Measurements from ENCODE around the gene RNH1.

GRCh38 chr11:472816-473215 lies 34.2 kb downstream of the RNH1 start:
- TF ChIP-seq CTCF (IDR thresholded peaks at IDR 0.05) (no peak), YY1 (IDR thresholded peaks at IDR 0.05; ENCODE audit: low read depth) (no peak), PBX3 (IDR thresholded peaks at IDR 0.05) (no peak), POLR2AphosphoS5 (IDR thresholded peaks at IDR 0.05; ENCODE audit: low read depth, low read length) (no peak), SMC3 (IDR thresholded peaks at IDR 0.05; ENCODE audit: low read depth, low read length) (no peak), SIN3A (IDR thresholded peaks at IDR 0.05; ENCODE audit: borderline replicate concordance, low read depth, low read length) (no peak), MAX (IDR thresholded peaks at IDR 0.05; ENCODE audit: low read depth) (no peak)

Data from SK-N-SH (cell line).